Stomach (tissue), 4 donors: Measurements from ENCODE around the gene TMEM135.

Experiments
- CTCF ChIP-seq, 7 experiments: fragments of 450-650 bp in 4 of 7; fragments of 200-600 bp in 3 of 7; sonication (generic) in 3 of 7; IDR thresholded peaks; one replicate each; pipeline ENCODE4 v1.5.1; 2016 to 2019; ENCODE audit warnings: antibody characterized with exemption in 7 of 7, control low read depth in 2 of 7, mild to moderate bottlenecking in 1 of 7
- EP300 ChIP-seq: sonication (generic); formaldehyde crosslinking; IDR thresholded peaks from one replicate; pipeline ENCODE4 v1.6.1; 2017; ENCODE audit warnings: antibody characterized with exemption
- POLR2A ChIP-seq, 4 donors: fragments of 450-650 bp; IDR thresholded peaks; one replicate each; pipeline ENCODE4 v1.6.1; 2016; ENCODE audit warnings: antibody characterized with exemption in 4 of 4, control low read depth in 2 of 4, mild to moderate bottlenecking in 1 of 4, moderate library complexity in 1 of 4
- POLR2AphosphoS5 ChIP-seq, 3 donors: sonication (generic); formaldehyde crosslinking; IDR thresholded peaks; one replicate each; pipeline ENCODE4 v1.6.1; 2016; ENCODE audit warnings: antibody characterized with exemption in 3 of 3

GRCh38 chr11:87150936-87151335, 113.2 kb downstream of the TMEM135 start:
- no peak for TF ChIP-seq CTCF (IDR thresholded peaks at IDR 0.05)
- TF ChIP-seq POLR2A (IDR thresholded peaks at IDR 0.05): no peak
- TF ChIP-seq EP300: no peak
- TF ChIP-seq POLR2AphosphoS5 (IDR thresholded peaks at IDR 0.05): no peak
